Central memory CD4-positive, alpha-beta T cell (primary cell): ENCODE data around the gene GCFC2.
"Not testable (repeated sequence)": the region's sequence is repeated elsewhere in the genome, so short reads cannot be mapped to it uniquely, and the experiment has no call there.

Experiments used
- DNase-seq: peaks from one replicate; pipeline ENCODE4 v3.0.0; 2022
- total RNA-seq, 3 experiments: gene quantifications; one replicate each; lab custom pipeline; 2026; lab: John Stamatoyannopoulos, UW

GCFC2 gene
- 31.4 to 78.8 (median 42.1) reads per million in 3 experiments for total RNA-seq

DNA sequence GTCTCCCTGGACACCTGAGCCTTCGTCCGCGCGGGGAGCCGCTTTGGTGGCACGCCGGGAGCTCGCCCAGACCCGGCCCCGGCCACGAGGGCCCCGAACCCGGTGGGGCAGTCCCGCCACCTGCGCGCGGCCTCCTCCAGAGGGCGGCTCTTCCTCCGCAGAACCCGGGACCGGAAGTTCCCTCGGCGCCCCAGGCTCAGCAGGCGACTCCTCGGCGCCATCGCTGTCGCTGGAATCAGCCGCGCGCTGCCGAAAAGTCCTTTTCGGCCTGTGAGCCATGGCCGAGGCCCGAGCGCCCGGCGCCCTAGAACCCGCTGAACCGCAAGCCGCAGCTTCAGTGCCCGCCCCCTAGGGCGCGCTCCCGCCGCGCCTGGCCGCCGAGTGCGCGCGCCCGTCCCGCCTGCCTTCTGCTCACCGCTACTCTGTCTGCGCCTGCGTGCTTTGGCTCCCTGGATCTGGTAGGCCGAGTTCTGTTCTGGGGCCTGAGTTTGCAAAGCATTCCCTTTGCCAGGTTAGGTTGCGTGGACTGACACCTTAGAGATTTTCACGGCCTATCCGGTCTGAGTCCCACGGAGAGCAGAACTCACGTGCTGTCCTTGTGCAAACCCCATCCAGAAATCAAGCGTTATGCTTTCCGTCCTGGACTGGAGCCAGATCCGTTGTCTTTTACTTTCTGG lies at the start of gene GCFC2:
Gene GCFC2 (minus strand): TSS at position 339 of the 677 bp plus-strand sequence. CDS start 60 bp downstream, at position 279.
- peak; percentile 81 for DNase-seq

DNA sequence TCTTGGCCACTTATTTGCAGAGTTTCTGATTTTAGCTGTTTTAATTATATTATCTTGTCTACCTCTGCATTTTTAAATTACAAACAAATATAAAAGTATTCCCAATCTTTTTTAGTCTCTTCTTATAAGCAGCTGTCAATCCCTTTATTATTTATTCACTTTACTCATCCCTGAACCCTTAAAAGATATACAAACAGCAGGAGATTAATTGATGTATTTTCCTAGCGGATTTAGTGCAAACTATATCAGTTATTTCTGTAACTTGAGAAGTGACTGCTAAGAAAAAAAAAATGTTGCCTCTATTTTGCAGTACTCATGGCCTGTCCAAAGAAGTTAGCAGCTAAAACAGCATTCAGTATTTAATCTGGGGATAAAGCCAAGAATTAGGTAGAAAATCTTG lies 42.1 kb upstream of the GCFC2 start:
- no peak for DNase-seq

DNA sequence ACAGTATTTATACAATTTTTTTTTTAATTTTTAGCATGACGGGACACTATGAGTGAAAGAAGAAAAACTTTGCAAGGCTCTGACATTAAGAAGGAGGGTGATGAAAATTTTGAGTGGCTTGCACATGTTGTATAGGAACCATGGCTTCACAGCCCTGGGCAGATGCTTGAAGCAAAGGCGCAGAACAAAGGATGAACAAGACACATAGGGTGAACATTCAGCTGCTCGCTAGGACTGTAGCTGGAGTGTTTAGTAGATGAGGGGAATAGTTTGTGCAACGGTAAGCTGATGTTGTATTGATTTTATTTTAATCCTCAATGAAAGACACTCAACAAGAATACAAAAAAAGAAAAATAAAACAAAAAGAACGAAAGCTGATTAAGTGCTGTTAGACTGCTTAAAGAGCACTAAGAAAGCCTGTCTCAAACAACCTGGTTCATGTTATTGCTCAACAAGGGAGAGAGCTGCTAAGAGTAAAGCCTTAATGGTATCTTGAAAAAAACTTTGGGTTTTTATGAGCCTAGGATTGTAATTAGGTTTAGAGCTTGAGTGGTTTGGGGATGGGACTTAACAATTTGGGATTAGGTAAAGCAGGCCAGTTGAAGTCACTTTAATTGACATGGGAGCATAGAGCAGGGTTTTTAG lies 41.2 kb upstream of the GCFC2 start:
- no peak for DNase-seq

DNA sequence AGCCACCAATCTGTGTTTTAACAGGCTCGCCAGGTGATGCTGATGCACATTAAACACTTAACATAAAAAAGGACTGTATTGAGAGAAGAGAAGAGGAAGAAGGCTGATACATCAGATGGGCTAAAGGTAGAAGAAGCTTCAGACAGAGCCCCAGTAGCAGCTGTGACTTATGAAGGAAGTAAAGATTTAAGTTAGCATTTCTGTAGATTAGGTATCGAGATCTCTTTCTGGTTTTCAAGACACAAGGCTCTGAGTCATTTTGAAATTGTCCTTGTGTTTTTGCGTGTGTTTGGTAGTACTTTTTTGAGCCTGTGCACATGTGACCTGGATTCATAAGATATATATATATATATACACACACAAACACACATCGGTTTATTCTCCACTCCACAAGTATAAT lies 40.6 kb upstream of the GCFC2 start:
- no peak for DNase-seq

DNA sequence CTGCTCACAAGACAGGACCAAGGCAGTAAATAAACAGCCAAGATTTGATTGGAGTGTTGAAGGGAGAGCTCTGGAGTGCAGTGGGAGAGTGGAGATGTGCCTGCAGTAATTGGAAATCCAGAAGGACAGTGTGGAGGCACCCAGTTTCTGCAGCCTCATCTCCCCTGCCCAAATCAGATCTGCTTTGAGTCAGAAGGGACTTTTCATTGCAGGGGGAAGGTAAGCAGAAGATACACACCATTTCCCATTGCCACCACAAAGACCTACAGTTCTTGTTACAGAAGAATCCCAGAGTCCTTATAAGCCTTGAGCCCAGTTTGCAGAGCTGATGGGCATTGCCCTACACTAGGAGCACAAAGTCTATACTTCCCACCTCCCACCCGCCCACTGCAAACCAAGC lies 27.2 kb upstream of the GCFC2 start:
- no peak for DNase-seq

DNA sequence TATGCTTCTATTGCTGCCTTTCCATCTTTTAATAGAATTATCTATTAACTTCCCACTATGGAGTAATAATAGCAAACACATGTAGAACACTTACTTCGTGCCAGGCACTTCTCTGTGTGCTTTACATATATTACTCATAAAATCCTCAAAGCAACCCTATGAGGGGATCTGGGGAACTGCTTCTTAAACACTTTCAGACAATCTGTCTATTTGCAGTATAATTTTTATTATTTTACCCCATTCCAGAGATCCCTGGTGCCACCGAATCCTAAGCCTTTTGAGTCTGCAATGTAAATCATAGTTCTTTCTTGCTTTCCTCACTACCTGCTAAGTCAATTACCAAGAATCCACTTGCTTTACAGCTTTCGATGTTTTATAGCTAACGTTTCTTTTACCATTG lies 25.6 kb upstream of the GCFC2 start:
- DNase-seq: no peak

DNA sequence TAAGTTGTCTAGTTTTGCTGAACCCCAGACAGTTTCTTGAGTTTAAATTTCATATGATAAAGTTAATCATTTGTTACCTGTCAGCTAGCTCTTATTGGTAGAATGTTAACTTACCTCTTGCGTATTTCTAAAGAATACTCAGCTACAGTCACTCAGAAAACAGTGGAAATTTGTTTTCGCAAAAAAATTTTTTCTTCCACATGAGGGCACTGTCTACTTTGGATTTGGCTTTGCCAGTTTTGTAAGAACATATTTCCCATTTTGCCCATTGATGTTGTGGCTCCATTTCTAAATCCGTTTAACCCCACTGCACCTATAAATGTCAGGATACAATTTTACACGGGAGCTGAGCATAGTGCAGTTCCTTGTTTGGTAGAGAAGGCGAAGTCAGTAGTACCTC lies 19.1 kb upstream of the GCFC2 start:
- DNase-seq: no peak

DNA sequence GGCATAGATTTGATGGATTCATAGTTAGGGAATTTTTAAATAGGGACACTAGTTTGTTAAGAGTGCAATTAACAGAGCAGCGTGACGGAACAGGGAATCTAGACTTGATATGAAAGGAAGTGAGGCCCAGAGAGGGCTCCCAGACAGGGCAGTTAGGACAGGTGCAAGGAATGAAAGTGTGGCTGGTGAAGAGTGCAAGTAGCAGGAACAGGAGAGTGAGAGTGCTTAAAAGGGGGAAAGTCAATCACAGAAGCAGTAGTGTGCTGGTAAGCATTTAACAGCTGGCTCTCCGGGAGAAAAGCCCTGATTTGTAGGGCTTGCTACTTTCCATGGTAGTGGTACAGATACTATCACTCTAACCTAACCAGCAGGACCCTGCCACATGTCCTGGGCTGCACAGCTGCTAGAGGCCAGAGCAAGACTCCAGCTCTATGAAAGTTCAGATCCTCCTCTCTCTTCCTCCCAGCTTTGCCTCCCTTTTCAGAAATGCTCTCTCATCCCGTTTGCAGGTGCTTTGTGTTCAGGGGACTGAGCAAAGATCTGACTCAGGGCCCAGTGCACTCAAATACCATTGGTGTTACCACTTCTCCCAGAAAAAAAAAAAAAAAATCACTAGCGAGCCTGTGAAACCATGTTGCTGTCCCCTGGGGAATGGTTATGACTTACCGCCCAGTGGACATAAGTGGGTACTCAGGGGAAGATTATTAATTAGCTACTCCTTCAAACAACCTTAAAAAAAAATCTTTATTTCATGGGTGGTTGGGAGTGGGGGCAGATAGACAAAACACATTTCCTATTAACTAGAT lies 18.1 kb upstream of the GCFC2 start:
- DNase-seq: no peak

DNA sequence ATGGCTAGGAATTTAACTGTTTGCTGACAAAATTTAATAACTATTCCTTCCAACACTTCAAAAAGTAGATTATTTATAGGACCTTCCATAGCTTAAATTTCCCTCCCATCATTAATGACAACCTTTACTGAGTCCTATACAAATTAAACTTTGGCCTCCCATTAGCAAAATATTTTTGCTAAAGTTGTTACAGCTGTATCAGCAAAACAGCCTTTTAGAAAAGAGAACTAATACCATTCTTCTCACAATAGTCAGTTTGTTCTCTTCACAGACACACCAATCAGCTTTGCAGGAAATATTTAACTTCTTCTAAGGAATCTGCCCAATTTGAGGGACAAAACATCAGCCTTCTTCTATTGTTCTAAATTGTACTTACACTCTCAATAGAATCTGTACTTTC lies 12.0 kb upstream of the GCFC2 start:
- no peak for DNase-seq

DNA sequence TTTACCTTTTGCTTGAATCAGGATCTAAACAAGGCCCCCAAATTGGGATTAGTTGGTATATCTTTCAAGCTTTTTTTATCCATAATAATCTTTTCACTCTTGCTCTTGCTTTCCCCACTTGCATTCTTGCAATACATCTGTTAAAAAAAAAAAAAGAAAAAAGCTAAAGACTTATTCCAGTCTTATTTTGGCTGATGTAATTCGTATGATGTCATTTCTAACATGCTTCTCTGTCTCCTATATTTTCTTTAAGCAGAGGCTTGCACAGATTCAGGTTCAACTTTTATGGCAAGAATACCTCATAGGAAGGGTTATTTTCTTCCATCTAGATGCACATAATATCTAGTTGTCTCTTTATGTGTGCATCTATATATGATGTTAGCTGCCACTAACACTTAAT lies 9.8 kb upstream of the GCFC2 start:
- no peak for DNase-seq

DNA sequence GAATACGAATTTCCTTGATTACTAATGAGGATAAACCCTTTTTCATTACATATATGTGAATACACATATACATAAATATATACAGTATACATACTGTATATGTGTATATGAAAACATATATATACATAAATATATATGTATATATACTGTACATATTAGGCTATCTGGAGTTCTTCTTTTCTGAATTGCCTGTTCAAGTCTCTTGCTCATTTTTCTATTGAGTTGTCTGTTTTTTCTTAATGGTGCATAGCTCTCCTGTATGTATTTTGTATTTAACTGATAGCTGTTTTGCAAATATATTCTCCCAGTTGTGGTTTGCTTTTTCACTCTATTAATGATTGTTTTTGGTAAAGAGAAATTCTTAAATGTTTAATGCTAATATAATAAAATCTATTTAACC lies 8.9 kb upstream of the GCFC2 start:
- no peak for DNase-seq

DNA sequence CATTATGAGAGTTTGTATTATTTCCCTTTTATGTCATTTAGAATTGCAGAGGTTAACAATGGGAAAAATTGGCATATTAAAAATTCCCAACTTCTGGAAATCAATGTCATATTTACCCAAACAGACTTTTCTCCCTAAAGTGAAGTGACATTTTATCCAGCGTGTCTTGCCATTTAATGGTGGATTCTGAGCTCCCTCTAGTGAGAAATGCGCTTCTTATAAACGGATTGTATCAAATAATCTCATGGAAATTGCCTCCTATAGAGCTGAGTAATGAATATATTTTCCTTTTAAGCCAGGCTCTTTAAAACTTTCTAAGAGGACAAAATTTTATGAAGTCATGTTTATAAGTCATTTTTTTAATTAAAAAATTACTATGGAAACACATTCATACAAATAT lies 5.7 kb upstream of the GCFC2 start:
- no peak for DNase-seq

DNA sequence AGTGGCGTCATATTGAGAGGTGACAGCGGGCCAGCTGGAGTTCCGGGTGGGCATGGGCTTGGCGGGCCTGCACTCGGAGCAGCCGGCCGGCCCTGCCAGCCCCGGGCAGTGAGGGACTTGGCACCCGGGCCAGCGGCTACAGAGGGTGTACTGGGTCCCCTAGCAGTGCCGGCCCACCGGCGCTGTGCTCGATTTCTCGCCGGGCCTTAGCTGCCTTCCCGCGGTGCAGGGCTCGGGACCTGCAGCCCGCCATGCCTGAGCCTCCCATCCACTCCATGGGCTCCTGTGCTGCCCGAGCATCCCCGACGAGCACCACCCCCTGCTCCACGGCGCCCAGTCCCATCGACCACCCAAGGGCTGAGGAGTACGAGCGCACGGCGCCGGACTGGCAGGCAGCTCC lies 875 bp upstream of the GCFC2 start:
- DNase-seq: not testable (repeated sequence)

DNA sequence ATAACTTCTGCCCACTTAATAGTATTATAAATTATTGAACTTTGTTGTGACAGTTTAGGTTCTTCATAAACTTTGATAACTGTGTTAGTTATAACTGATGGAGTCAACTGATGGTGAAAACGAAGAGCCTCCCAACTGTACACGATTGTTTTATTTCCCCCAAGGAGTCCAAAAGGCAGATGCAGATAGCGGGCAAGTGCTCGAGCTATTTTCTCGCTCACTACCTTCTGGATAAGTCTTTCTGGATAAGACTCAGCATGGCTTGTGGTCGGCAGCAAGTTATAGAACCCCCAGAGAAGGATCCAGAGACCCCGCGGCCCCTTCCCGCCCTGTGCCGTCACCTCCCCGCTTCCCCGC lies 517 bp downstream of the GCFC2 start:
- no peak for DNase-seq

DNA sequence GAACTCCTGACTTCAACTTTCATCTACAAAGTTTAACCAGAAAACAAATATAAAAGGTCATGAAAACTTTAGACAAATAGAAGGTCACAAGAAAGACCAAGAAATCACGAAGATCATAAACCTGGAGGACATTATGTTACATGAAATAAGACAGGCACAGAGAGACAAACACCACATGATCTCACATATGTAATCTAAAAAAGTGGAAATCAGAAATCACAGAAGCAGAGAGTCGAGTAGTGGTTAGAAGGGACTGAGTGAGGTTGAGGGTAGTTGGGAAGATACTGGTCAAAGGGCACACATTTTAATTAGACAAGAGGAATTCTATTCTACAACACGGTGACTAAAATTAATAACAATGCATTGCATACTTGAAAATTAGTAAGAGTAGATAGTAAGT lies 1.4 kb downstream of the GCFC2 start:
- DNase-seq: no peak

DNA sequence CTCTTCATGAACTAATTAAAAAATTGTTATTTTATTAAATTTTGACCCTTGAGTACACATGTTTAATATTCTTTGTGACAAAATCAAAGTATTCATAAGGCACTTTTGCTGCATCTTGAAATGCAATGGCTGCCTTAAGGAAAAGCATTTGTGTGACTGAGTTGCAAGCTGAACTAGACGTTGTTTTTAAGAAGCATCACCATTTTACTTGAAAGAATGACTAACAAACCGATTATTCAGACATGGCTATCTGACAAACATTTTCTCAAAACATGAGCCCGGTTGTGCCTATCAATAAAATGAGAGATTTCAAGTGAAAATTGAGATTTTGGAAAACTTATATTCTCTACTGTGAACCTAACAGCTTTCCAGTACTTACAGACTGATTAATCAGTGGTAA lies 2.8 kb downstream of the GCFC2 start:
- no peak for DNase-seq

DNA sequence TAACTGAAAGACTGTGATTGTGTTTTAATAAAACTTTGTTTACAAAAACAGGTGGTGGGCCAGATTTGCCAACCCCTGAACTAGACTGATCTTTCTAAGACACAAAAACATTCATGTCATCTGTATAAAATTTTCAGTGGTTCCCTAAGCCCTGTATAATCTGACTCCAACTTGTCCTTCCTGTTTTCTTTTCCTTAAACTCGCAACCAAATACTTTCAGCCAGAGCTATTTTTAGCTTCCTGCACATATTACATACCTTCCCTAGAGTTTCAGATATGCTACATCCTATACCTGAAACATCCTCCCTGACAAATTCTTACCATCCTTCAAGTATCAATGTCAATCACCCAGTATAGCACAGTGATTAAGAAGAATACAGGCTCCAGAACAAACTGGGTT lies 4.8 kb downstream of the GCFC2 start:
- DNase-seq: no peak

DNA sequence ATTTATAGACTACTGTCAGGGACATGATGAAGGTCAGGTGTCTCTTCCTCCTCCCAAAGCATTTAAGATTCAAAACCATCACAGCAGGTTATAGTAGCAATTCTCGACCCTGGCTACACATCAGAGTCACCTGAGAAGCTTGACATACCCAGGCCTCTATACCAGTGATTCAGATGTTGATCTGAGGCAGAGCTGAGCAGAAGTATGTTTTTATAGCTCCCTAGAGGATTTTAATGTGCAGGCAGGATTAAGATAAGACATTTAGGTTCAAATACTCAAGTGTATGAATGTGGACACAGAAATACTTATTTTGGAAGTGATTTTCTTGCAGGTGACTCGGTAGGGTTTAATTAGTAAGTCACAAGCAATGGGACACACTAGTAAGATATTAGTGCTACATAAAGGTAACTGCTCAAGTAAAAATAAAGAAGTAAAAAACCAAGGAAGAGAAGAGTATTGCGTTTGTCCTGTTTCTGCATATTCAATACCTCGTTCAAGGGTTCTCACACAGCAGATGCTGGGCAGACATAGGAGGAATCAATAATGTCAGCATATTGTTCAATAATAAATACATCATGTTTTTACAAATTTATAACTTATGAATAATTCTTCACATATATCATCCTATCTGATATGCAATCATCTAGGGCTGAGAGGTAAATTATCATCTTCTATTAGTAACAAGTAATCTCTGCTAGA lies 7.0 kb downstream of the GCFC2 start:
- no peak for DNase-seq

DNA sequence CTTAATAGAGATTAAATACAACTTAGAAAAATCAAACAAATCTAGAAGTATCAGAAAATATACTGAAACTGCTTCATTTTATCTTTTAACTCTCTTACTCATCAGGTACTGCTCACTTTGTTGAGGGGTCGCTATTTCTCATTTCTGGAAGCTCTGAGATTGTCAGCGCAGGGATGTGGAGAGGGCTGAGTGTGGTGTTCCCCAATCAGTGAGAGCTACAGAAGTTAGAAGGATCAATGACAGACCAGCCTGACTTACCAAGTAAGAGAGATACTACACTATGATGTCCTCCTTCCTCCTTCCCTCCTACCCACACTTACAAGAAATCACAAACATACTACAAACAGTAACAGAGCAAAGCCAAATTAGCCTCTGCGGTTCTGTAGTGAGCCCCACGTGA lies 8.1 kb downstream of the GCFC2 start:
- DNase-seq: no peak

DNA sequence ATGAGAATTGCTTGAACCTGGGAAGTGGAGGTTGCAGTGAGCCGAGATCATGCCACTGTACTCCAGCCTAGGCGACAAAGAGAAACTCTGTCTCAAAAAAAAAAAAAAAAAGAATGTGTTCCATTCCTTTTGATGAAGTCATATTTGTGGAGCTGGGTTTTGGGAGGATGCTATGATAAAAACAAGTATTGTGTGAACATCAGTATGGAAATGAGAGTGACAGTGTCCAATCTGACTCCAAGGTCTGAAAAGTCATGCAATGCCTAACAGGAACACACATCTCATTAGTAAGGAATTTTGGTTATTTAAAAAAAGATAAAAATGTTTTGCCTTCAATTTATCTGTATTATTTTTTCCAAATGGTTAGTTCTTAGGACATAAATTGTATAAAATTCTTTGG lies 11.8 kb downstream of the GCFC2 start:
- no peak for DNase-seq

DNA sequence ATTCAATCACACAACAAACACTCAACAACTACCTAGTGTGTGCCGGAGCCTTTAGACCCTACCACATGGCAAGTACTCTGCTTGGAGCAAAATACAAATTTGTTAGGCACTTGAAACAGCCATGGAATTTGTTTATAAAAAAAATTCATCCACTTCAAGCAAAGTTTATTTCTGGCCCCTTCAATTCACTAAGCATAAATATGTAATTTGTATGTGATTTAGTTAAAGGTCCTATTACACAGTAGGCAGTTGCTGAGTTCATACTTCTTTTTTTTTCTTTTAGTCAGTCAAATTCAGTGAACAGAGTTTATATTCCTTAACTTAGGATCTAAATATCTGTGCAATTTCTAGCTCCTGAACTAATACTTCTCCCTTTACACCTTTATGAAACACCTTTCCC lies 22.5 kb downstream of the GCFC2 start:
- DNase-seq: no peak

DNA sequence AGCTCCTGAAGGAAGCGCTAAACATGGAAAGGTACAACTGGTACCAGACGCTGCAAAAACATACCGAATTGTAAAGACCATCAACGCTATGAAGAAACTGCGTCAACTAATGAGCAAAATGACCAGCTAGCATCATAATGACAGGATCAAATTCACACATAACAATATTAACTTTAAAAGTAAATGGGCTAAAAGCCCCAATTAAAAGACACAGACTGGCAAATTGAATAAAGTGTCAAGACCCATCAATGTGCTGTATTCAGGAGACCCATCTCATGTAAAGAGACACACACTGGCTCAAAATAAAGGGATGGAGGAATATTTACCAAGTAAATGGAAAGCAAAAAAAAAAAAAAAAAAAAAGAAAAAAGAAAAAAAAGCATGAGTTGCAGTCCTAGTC lies 27.3 kb downstream of the GCFC2 start:
- DNase-seq: not testable (repeated sequence)

DNA sequence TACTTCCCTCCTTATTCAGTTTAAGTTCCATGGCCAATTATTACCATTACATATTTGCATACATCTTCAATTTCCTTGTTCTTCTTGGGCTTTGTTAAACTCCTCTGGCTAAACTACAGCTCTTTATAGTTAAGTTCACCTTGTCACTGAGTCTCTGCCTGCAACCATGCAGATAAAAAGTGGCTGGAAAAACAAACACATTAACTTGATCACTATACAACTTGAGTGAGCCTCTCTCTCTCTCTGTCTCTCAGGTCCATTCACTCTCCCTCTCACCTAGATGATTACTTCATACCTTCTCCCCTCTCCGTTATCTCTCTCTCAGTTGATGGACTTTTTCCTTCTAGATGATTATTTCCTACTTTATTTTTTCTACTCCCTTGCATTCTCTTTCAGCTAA lies 30.3 kb downstream of the GCFC2 start:
- DNase-seq: no peak

DNA sequence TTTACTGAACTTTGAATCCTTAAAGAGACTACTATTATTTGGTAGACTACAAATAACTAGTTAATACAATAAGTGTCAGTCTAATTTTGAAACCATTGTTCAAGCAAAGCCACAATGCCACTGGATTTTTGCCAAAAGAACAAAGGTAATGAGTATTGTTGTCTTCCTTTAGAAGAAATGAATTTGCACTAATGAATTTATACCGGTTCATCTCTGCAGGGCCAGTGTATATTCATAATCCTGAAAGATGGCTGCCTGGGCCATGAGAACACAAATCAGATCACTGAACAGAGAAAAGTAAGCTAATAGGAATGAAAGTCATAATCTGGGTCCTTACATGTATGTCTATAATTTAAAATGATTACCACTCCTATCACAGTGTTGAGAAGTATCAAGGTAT lies 31.2 kb downstream of the GCFC2 start:
- no peak for DNase-seq
